Spleen (tissue), 7 donors: ENCODE results near the gene PBXIP1.

Source experiments
- POLR2AphosphoS5 ChIP-seq, 3 donors: sonication (generic); formaldehyde crosslinking; IDR thresholded peaks; one replicate each; pipeline ENCODE4 v1.5.1; 2017; ENCODE audit warnings: antibody characterized with exemption in 3 of 3
- TF ChIP-seq, protein P1 (sequence below), 11 experiments: fragments of 200-600 bp in 7 of 11; fragments of 450-650 bp in 4 of 11; sonication (generic) in 4 of 11; IDR thresholded peaks in 8 of 11; conservative IDR thresholded peaks in 3 of 11; 1 replicate in 7 of 11; 2 replicates in 4 of 11; pipeline versions ENCODE4 v1.4.0 to v1.8.0; 2016 to 2021; ENCODE audit warnings: antibody characterized with exemption in 11 of 11, inconsistent platforms in 4 of 11, mild to moderate bottlenecking in 1 of 11
- donor health status: DM: no; HTN: no; CAD: no; lungs with moderate emphysema.
- donor health status: DM: no; HTN: no; CAD: no.
- donor health status: DM: no; HTN: no; CAD: no.

DNA sequence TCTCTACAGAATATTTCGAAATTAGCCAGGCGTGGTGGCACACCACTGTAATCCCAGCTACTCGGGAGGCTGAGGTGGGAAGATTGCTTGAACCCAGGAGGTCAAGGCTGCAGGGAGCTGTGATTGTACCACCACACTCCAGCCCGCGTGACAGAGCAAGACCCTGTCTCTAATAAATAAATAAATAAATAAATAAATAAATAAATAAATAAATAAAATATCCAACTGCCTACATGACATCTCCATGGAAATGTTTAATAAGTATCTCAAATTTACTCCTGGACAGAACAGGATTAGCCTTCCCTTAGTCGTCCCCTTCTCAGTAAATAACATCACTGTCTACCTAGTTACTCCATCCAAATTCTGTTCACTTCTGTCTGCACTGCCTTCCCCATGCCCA lies 56.9 kb downstream of the PBXIP1 start:
- TF ChIP-seq, protein P1, sequence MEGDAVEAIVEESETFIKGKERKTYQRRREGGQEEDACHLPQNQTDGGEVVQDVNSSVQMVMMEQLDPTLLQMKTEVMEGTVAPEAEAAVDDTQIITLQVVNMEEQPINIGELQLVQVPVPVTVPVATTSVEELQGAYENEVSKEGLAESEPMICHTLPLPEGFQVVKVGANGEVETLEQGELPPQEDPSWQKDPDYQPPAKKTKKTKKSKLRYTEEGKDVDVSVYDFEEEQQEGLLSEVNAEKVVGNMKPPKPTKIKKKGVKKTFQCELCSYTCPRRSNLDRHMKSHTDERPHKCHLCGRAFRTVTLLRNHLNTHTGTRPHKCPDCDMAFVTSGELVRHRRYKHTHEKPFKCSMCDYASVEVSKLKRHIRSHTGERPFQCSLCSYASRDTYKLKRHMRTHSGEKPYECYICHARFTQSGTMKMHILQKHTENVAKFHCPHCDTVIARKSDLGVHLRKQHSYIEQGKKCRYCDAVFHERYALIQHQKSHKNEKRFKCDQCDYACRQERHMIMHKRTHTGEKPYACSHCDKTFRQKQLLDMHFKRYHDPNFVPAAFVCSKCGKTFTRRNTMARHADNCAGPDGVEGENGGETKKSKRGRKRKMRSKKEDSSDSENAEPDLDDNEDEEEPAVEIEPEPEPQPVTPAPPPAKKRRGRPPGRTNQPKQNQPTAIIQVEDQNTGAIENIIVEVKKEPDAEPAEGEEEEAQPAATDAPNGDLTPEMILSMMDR (IDR thresholded peaks at IDR 0.05 in 8 of 11, conservative IDR thresholded peaks at IDR 0.05 in 3 of 11): no peak
- no peak for TF ChIP-seq POLR2AphosphoS5 (IDR thresholded peaks at IDR 0.05)
